ENCODE measurements around the gene SLN.

Gene SLN

DNA sequence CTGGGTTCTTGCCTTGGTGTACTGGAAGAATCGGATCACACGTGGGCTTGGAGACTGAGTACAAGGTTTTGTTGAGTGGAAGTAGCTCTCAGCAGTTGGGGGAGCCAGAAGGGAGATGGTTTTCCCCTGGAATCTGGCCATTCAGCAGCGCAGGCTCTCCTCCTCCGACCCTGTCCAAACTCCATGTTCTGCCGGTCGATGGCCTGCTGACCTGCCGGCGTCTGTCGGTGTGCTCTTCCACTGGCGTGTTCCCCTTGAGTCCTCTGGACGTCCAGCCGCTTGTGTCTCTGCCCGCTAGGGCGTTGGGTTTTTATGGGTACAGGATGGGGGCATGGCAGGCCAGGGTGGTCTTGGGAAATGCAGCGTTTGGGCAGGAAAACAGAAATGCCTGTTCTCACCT, 38.5 kb upstream of the SLN start:
- H3K4me3 ChIP-seq (ENCODE audit: low read length), result no peak overlapping the region
- TF ChIP-seq, protein P1, sequence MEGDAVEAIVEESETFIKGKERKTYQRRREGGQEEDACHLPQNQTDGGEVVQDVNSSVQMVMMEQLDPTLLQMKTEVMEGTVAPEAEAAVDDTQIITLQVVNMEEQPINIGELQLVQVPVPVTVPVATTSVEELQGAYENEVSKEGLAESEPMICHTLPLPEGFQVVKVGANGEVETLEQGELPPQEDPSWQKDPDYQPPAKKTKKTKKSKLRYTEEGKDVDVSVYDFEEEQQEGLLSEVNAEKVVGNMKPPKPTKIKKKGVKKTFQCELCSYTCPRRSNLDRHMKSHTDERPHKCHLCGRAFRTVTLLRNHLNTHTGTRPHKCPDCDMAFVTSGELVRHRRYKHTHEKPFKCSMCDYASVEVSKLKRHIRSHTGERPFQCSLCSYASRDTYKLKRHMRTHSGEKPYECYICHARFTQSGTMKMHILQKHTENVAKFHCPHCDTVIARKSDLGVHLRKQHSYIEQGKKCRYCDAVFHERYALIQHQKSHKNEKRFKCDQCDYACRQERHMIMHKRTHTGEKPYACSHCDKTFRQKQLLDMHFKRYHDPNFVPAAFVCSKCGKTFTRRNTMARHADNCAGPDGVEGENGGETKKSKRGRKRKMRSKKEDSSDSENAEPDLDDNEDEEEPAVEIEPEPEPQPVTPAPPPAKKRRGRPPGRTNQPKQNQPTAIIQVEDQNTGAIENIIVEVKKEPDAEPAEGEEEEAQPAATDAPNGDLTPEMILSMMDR (conservative IDR thresholded peaks at IDR 0.05; ENCODE audit: low read depth, low read length), result no peak
- no peak for DNase-seq (ENCODE audit: low read depth)

DNA sequence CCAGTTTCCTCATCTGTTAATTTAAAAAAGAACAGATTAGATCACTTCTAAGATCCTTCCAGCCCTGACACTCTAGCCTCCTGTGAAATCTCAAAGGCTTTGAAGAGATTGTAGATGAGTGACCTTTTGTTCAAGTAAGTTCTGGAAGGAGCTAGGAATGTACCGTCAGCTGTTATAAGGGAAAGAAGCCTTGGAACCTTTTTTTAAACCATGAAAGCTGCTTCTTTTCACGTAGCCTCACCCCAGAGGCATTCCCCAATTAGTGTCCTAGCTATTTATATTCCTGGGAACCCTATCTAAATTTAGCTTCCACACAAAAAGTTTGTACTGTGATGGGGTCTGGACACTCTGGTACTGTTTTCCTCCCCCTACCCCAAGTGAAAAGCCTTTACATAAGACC, 35.8 kb upstream of the SLN start:
- TF ChIP-seq, protein P1 (conservative IDR thresholded peaks at IDR 0.05; ENCODE audit: low read depth, low read length), result no peak
- no peak overlapping the region for H3K4me3 ChIP-seq (ENCODE audit: low read length)
- DNase-seq (ENCODE audit: low read depth), result no peak

DNA sequence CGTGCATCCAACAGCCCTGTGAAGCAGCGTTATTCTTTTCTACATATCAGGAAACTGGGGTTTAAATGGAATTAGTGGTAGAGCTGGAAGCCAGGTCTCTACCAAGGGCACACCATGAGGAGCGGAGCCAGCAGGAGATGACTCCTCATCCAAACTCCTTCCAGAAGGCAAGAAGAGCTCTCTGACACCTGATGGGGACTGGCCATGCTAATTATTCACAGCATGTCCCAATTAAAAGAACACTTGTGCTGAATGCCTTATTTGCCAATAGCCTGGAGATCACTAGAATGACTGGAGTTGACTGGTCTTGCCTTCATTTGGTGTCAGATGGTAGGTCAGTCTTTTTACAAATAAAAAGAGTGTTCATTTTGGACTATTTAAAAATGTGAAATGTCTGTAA, 32.9 kb upstream of the SLN start:
- no peak overlapping the region for H3K4me3 ChIP-seq (ENCODE audit: low read length)
- TF ChIP-seq, protein P1 (conservative IDR thresholded peaks at IDR 0.05; ENCODE audit: low read depth, low read length), result no peak
- DNase-seq (ENCODE audit: low read depth), result no peak

DNA sequence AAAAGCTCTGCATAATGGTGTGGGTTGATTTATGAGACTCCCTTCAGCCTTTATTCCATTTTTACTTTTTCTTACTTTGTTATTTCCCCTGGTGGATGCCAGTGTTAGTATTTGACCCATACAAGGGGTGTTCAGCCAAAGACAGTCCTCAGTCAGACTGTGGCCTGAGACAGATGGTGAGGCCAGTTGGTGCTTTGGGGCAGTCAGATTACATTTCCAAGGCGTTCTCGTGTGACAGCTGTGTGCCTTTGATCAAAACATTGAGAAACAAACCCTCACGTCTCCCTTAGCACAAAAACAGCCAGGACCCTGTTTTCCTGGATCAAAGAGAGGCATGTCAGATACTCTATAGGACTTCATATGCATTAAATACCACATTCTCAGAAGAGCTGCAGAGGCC, 31.3 kb upstream of the SLN start:
- TF ChIP-seq, protein P1 (conservative IDR thresholded peaks at IDR 0.05; ENCODE audit: low read depth, low read length), result no peak
- no peak for DNase-seq (ENCODE audit: low read depth)
- H3K4me3 ChIP-seq (ENCODE audit: low read length), result no peak overlapping the region

DNA sequence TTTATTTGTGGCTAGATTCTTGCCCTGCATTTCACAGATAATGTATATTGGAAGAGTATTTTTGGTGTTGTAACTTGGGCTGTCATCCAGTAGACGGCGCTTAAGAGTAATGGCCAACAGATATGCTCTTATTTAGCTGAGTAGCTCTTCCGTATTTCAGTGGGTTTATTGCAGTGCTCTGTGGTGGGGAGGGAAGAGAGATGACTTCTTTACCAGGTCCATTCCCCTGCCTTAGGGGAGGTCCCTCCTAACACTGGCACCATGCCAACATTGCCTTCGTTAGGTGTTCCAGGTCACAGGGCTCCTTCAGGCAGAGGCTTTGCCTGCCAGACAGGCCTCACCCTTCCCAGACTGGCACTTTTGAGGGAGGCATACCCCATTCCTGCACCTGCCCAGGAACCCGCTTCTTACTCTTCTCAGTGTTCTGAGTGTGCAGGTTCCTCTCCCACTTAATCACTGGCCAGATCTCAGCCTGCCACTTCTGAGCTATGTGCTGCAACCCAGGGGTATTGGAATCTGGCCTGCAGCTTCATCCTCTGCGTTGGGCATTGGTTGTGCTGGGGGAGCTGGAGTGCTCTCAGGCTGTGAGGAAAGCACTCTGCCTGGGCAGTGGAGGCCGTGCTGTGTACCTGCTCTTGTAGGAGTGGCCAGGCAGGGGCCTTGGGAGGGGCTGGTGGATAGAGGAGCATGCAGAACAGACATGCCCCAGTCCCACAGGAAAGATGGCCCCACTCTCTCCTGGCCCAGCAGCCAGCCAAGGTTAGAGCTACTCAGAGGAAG, 29.4 kb upstream of the SLN start:
- no peak overlapping the region for H3K4me3 ChIP-seq (ENCODE audit: low read length)
- no peak for DNase-seq (ENCODE audit: low read depth)
- TF ChIP-seq, protein P1 (conservative IDR thresholded peaks at IDR 0.05; ENCODE audit: low read depth, low read length), result peak; percentile 79

DNA sequence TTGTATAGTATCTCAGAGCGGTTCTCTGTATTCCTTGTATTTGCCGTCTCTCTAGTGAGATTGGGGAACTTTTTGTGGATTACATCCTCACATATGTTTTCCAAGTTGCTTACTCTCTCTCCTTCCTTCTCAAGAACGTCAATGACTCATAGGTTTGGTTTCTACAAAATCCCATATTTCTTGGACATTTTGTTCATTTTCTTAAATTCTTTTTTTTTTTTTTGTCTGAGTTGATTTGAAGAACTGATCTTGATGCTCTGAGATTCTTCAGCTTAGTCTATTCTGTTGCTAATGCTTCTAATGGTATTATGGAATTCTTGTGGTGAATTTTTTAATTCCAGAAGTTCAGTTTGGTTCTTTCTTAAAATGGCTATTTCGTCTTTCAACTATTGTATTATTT, 28.4 kb upstream of the SLN start:
- DNase-seq (ENCODE audit: low read depth), result no peak
- TF ChIP-seq, protein P1 (conservative IDR thresholded peaks at IDR 0.05; ENCODE audit: low read depth, low read length), result no peak
- no peak overlapping the region for H3K4me3 ChIP-seq (ENCODE audit: low read length)

DNA sequence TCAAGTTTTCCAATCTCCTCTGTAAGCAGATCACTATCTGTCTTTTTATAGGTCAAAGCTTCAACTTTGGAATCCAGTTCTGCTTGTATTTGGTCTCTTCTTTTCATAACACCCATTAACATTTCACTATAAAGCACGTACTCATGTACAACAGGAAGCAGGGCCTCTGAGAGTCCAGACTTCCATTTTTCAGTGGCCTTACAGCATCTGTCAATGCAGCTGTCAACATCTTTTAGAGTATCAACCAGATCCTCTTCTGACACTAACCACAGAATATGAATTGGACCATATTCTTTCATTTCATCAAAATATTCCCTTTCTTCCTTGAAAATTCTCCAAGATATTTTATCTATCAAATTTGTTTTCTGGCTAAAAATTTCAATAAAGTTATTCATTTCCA, 24.7 kb upstream of the SLN start:
- no peak overlapping the region for H3K4me3 ChIP-seq (ENCODE audit: low read length)
- DNase-seq (ENCODE audit: low read depth), result no peak
- TF ChIP-seq, protein P1 (conservative IDR thresholded peaks at IDR 0.05; ENCODE audit: low read depth, low read length), result no peak
